HEK293 (cell line): Measurements from ENCODE around the gene ADCY1.
"Not testable (repeated sequence)": the region's sequence is repeated elsewhere in the genome, so short reads cannot be mapped to it uniquely, and the experiment has no call there.

Experiments
- PRDM1 ChIP-seq: fragments of 450-650 bp; formaldehyde crosslinking; IDR thresholded peaks from 2 replicates; pipeline ENCODE4; 2016; ENCODE audit warnings: missing biosample characterization, missing genetic modification characterization
- ZIC2 ChIP-seq: fragments of 450-650 bp; formaldehyde crosslinking; IDR thresholded peaks from 2 replicates; pipeline ENCODE4 v1.5.1; 2016; ENCODE audit warnings: missing biosample characterization, missing genetic modification characterization
- ZNF23 ChIP-seq: fragments of 450-650 bp; formaldehyde crosslinking; IDR thresholded peaks from 2 replicates; pipeline ENCODE4 v1.5.1; 2016; ENCODE audit warnings: missing biosample characterization, missing genetic modification characterization, borderline replicate concordance
- ZNF292 ChIP-seq: fragments of 450-650 bp; formaldehyde crosslinking; IDR thresholded peaks from 2 replicates; pipeline ENCODE4 v1.5.1; 2016; ENCODE audit warnings: low read depth, missing biosample characterization, missing genetic modification characterization, borderline replicate concordance
- ZNF514 ChIP-seq: fragments of 450-650 bp; formaldehyde crosslinking; IDR thresholded peaks from 2 replicates; pipeline ENCODE4 v1.5.1; 2016; ENCODE audit warnings: missing biosample characterization, missing genetic modification characterization
- ZSCAN5A ChIP-seq: fragments of 450-650 bp; formaldehyde crosslinking; IDR thresholded peaks from 2 replicates; pipeline ENCODE4 v1.5.1; 2016; ENCODE audit warnings: missing biosample characterization, missing genetic modification characterization
- TF ChIP-seq, protein P1 (sequence below): fragments of 450-650 bp; formaldehyde crosslinking; IDR thresholded peaks from 2 replicates; pipeline ENCODE4 v1.5.1; 2016; ENCODE audit warnings: missing biosample characterization, missing genetic modification characterization

DNA sequence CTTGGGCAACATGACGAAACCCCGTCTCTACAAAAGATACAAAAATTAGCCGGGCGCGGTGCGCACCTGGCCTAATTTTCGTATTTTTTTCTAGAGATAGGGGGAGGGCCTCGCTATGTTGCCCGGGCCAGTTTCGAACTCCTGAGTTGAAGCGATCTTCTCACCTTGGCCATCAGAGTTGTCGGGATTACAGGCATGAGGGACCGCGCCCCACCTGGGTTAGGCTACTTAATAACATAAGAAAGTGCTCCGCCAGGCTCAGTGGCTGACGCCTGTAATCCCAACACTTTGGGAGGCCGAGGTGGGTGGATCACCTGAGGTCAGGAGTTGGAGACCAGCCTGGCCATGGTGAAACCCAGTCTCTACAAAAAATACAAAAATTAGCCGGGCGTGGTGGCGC lies 195.5 kb downstream of the ADCY1 start:
- not testable (repeated sequence) for TF ChIP-seq ZSCAN5A (tag by site-specific recombination); ZNF292; PRDM1; ZNF23 (tag by site-specific recombination); ZIC2 (tag by site-specific recombination); ZNF514 (tag by site-specific recombination)
- TF ChIP-seq, protein P1, sequence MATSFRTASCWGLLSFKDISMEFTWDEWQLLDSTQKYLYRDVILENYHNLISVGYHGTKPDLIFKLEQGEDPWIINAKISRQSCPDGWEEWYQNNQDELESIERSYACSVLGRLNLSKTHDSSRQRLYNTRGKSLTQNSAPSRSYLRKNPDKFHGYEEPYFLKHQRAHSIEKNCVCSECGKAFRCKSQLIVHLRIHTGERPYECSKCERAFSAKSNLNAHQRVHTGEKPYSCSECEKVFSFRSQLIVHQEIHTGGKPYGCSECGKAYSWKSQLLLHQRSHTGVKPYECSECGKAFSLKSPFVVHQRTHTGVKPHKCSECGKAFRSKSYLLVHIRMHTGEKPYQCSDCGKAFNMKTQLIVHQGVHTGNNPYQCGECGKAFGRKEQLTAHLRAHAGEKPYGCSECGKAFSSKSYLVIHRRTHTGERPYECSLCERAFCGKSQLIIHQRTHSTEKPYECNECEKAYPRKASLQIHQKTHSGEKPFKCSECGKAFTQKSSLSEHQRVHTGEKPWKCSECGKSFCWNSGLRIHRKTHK (tag by site-specific recombination): not testable (repeated sequence)
